ENCODE data around the gene NACC2. TPM values are rescaled to one million over a fixed set of nuclear protein-coding genes. Genes with fewer than 3 reads are reported as not detected.

The NACC2 gene
- polyA plus RNA-seq, 1 of the 3 experiments (the other 2 are of a cell fraction) = 22.1 TPM

GRCh38 chr9:135976531-135976930 is 118.6 kb downstream of the NACC2 start:
- H3K4me2 ChIP-seq = no peak overlapping the region
- no peak for DNase-seq

GRCh38 chr9:135975834-135976233 is 119.3 kb downstream of the NACC2 start:
- no peaks in the 10 kb centered on the region for H3K36me3 ChIP-seq (replicated peaks in 1 of 2; ENCODE audit: control insufficient read depth in 1 of 2, insufficient read depth in 2 of 2, low read length in 1 of 2)
- no peak overlapping the region for H2AFZ ChIP-seq (ENCODE audit: low read depth)
- 77% methylated on average over 10 of the region's 10 CpGs for WGBS (ENCODE audit: low lambda C conversion rate)
- H3K4me3 ChIP-seq (ENCODE audit: low read depth in 2 of 2, low read length in 1 of 2) = no peak overlapping the region
- H3K27me3 ChIP-seq (ENCODE audit: insufficient read depth) = no peaks in the 10 kb centered on the region
- no peak for DNase-seq
- H4K20me1 ChIP-seq (ENCODE audit: insufficient read depth) = no peaks in the 10 kb centered on the region
- H3K4me2 ChIP-seq = no peak overlapping the region
- H3K27ac ChIP-seq (ENCODE audit: low read depth in 2 of 2, low read length in 1 of 2) = no peak overlapping the region
- no peaks in the 10 kb centered on the region for H3K9me2 ChIP-seq
- H3K79me2 ChIP-seq (ENCODE audit: insufficient read depth) = no peaks in the 10 kb centered on the region
- POLR2A ChIA-PET = no interaction called here
- CTCF ChIA-PET = interaction anchor here (1.3 to 3.5 kb wide), 5 partner anchors 8 to 147 kb away, joined by 3 to 18 read pairs (median 12); no protein-coding TSS in a partner anchor
- H3K9me3 ChIP-seq = no peaks in the 10 kb centered on the region
- no peak overlapping the region for H3K9ac ChIP-seq
- no peaks in the 10 kb centered on the region for H3F3A ChIP-seq (replicated peaks; ENCODE audit: insufficient read depth)
- H3K4me1 ChIP-seq (ENCODE audit: control insufficient read depth in 1 of 2, insufficient read depth in 2 of 2, low read depth in 1 of 2, low read length in 1 of 2) = peaks cover 0 to 31% of the 10 kb centered on the region in 2 experiments; a peak in 1 of 4 replicates
- no peak for TF ChIP-seq USF2 (IDR thresholded peaks at IDR 0.05; ENCODE audit: borderline replicate concordance, low read depth, low read length)
- TF ChIP-seq TCF12 (IDR thresholded peaks at IDR 0.05) = no peak
- TF ChIP-seq FOXJ3 (CRISPR knock-in tag; IDR thresholded peaks at IDR 0.05) = no peak
- no peak for TF ChIP-seq JUND (IDR thresholded peaks at IDR 0.05)
- no peak for TF ChIP-seq MXI1 (IDR thresholded peaks at IDR 0.05; ENCODE audit: low read depth, low read length)
- no peak for TF ChIP-seq RXRA (IDR thresholded peaks at IDR 0.05; ENCODE audit: borderline replicate concordance, low read depth)
- TF ChIP-seq FOSL2 (IDR thresholded peaks at IDR 0.05; ENCODE audit: borderline replicate concordance, low read depth) = no peak
- TF ChIP-seq RCOR1 (IDR thresholded peaks at IDR 0.05; ENCODE audit: low read length) = no peak
- TF ChIP-seq REST (IDR thresholded peaks at IDR 0.05; ENCODE audit: low read depth, low read length) = no peak
- no peak for TF ChIP-seq RAD21 (IDR thresholded peaks at IDR 0.05; ENCODE audit: low read length)
- no peak for TF ChIP-seq MEF2A (IDR thresholded peaks at IDR 0.05; ENCODE audit: borderline replicate concordance, low read depth)
- no peak for TF ChIP-seq USF1 (IDR thresholded peaks at IDR 0.05; ENCODE audit: borderline replicate concordance, low read depth)
- TF ChIP-seq SIN3A (IDR thresholded peaks at IDR 0.05; ENCODE audit: borderline replicate concordance, low read depth, low read length) = no peak

More at GRCh38 chr9:135976531-135976930, 118.6 kb downstream of the NACC2 start:
- no peak overlapping the region for H3K27ac ChIP-seq (ENCODE audit: low read depth in 2 of 2, low read length in 1 of 2)
- H3F3A ChIP-seq (replicated peaks; ENCODE audit: insufficient read depth) = no peaks in the 10 kb centered on the region
- TF ChIP-seq MAX (IDR thresholded peaks at IDR 0.05; ENCODE audit: low read depth) (no peak), EP300 (IDR thresholded peaks at IDR 0.05; ENCODE audit: borderline replicate concordance in 1 of 2, low read depth in 1 of 2, low read length in 1 of 2) (no peak), FOSL2 (IDR thresholded peaks at IDR 0.05; ENCODE audit: borderline replicate concordance, low read depth) (no peak), CTCF (IDR thresholded peaks at IDR 0.05) (no peak)
- no peak overlapping the region for H3K4me3 ChIP-seq (ENCODE audit: low read depth in 2 of 2, low read length in 1 of 2)
- no peaks in the 10 kb centered on the region for H3K27me3 ChIP-seq (ENCODE audit: insufficient read depth)
- POLR2A ChIA-PET = no interaction called here
- H3K79me2 ChIP-seq (ENCODE audit: insufficient read depth) = no peaks in the 10 kb centered on the region
- 82% methylated on average over 8 of the region's 13 CpGs for WGBS (ENCODE audit: low lambda C conversion rate)
- CTCF ChIA-PET = interaction anchor here (1.3 to 2.0 kb wide), 4 partner anchors 9 to 146 kb away, joined by 3 to 13 read pairs (median 8); no protein-coding TSS in a partner anchor
- no peaks in the 10 kb centered on the region for H3K36me3 ChIP-seq (replicated peaks in 1 of 2; ENCODE audit: control insufficient read depth in 1 of 2, insufficient read depth in 2 of 2, low read length in 1 of 2)
- no peaks in the 10 kb centered on the region for H3K9me2 ChIP-seq
- no peaks in the 10 kb centered on the region for H4K20me1 ChIP-seq (ENCODE audit: insufficient read depth)
- no peak overlapping the region for H2AFZ ChIP-seq (ENCODE audit: low read depth)
- H3K9me3 ChIP-seq = no peaks in the 10 kb centered on the region
- peaks cover 0 to 32% of the 10 kb centered on the region in 2 experiments; a peak in 1 of 4 replicates for H3K4me1 ChIP-seq (ENCODE audit: control insufficient read depth in 1 of 2, insufficient read depth in 2 of 2, low read depth in 1 of 2, low read length in 1 of 2)
- H3K9ac ChIP-seq = no peak overlapping the region
